ENCODE results near the gene RIN3.

DNA sequence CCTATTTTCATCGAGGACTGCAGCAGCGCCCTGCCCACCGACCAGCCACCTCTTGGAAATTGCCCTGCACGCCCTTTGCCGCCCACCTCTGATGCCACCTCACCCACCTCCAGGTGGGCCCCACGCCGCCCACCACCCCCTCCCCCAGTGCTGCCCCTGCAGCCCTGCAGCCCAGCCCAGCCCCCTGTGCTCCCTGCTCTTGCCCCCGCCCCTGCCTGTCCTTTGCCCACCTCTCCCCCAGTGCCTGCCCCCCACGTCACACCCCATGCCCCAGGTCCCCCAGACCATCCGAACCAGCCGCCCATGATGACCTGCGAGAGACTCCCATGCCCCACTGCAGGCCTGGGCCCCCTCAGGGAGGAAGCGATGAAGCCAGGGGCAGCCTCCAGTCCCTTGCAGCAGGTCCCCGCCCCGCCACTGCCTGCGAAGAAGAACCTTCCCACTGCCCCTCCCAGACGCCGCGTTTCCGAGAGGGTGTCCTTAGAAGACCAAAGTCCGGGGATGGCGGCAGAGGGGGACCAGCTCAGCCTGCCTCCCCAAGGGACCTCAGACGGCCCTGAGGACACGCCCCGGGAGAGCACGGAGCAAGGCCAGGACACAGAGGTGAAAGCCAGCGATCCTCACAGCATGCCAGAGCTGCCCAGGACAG is 138.3 kb downstream of the RIN3 start:
- TF ChIP-seq, protein P1, sequence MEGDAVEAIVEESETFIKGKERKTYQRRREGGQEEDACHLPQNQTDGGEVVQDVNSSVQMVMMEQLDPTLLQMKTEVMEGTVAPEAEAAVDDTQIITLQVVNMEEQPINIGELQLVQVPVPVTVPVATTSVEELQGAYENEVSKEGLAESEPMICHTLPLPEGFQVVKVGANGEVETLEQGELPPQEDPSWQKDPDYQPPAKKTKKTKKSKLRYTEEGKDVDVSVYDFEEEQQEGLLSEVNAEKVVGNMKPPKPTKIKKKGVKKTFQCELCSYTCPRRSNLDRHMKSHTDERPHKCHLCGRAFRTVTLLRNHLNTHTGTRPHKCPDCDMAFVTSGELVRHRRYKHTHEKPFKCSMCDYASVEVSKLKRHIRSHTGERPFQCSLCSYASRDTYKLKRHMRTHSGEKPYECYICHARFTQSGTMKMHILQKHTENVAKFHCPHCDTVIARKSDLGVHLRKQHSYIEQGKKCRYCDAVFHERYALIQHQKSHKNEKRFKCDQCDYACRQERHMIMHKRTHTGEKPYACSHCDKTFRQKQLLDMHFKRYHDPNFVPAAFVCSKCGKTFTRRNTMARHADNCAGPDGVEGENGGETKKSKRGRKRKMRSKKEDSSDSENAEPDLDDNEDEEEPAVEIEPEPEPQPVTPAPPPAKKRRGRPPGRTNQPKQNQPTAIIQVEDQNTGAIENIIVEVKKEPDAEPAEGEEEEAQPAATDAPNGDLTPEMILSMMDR (IDR thresholded peaks at IDR 0.05), result no peak
- no peak for TF ChIP-seq POLR2AphosphoS5 (IDR thresholded peaks at IDR 0.05)
- peak in 1 of 2 donors; percentile 33 for TF ChIP-seq POLR2A (IDR thresholded peaks at IDR 0.05)
- no peak for TF ChIP-seq EP300 (IDR thresholded peaks at IDR 0.05)

Measured in gastroesophageal sphincter (tissue), 3 donors.